GM18909 (cell line): ENCODE data around the gene TTC12.

Source experiments
- ATAC-seq: cut with Tn5 transposase; IDR thresholded peaks from one replicate; pipeline ENCODE4 v1.9.1; 2021; ENCODE audit warnings: mild to moderate bottlenecking; ENCODE audit not compliant: unreplicated experiment, poor library complexity

The TTC12 gene

GRCh38 chr11:113317339-113317738 lies 3.0 kb downstream of the TTC12 start:
- no peak for ATAC-seq

DNA sequence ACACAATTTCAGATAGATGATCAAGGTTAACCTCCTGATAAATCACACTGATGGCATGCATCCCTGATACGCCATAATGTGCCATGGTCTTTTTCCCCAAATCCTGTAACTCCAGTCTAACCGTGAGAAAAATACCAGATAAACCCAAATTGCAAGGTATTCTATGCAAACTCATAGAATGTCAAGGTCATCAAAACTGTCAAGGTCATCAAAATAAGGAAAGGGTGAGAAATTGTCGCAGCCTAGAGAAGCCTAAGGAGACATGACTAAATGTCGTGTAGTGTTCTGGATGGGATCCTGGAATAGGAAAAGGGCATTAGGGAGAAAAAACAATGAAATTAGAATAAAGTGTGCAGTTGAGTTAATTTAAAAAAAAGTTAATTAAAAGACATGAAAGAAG lies 4.7 kb downstream of the TTC12 start:
- no peak for ATAC-seq

DNA sequence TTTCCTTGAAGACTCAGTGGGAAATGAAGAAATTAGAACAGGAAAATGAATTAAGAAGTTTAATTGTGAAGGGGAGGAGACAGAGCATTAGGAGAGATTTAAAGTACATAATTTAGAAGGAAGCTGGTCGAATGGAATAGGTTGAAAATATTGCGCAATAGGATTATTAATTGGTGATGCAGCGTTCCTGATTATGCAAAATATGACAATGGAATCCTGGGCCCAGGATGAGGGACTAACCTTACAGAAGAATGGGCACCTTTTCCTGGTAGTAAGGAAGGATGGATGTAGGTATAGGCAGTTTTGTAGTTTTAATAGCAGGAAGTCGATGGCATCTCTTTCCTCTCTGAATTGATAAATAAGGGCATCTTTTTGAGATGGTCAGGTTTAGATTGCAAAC lies 7.8 kb downstream of the TTC12 start:
- no peak for ATAC-seq

GRCh38 chr11:113324250-113324649 lies 9.9 kb downstream of the TTC12 start:
- ATAC-seq: no peak

DNA sequence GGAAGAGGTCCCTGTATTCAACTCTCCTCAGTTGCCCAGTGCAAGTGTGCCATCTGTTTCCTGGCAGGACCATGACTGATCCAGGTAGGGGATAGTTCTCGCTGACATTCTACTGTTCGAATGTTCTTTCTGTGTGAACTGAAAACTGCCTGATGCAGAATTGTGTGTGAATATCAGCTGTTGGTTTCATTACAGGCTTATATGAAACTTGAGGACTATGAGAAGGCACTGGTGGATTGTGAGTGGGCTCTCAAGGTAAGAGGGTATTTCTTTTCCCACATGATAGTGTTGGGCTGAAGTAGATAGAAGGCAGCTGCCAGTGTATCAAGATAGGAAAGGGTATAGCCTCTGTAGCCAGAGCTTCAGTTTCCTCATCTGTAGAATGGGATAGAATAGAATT lies 15.3 kb downstream of the TTC12 start:
- no peak for ATAC-seq

- no peak for ATAC-seq
Measured at GRCh38 chr11:113331441-113331840, 17.1 kb downstream of the TTC12 start.

- ATAC-seq: no peak
Measured at GRCh38 chr11:113332023-113332422, 17.6 kb downstream of the TTC12 start.

GRCh38 chr11:113332638-113333329 lies 18.4 kb downstream of the TTC12 start:
- ATAC-seq: no peak

DNA sequence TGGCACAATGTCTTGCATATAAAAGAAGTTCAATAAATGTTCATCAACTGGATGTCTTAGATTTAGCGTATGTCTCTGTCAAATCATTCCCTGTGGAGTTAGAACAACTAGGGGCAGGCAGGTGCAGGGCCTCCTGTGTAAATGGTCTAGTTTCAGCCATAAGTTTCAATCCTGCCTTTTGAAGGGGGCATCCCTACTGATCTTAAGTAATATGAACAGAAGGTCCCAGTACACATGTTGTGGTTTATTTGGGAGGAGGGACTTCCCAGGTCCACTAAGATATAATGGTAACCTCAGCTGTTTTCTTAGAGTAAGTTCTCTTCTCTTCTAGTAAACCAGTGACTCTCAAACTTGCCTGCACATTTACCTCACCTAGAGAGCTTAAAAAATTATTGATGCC lies 19.8 kb downstream of the TTC12 start:
- ATAC-seq: no peak

- ATAC-seq: no peak
Measured at GRCh38 chr11:113338730-113339129, 24.3 kb downstream of the TTC12 start.

- no peak for ATAC-seq
Measured at GRCh38 chr11:113339929-113340589, 25.7 kb downstream of the TTC12 start.

DNA sequence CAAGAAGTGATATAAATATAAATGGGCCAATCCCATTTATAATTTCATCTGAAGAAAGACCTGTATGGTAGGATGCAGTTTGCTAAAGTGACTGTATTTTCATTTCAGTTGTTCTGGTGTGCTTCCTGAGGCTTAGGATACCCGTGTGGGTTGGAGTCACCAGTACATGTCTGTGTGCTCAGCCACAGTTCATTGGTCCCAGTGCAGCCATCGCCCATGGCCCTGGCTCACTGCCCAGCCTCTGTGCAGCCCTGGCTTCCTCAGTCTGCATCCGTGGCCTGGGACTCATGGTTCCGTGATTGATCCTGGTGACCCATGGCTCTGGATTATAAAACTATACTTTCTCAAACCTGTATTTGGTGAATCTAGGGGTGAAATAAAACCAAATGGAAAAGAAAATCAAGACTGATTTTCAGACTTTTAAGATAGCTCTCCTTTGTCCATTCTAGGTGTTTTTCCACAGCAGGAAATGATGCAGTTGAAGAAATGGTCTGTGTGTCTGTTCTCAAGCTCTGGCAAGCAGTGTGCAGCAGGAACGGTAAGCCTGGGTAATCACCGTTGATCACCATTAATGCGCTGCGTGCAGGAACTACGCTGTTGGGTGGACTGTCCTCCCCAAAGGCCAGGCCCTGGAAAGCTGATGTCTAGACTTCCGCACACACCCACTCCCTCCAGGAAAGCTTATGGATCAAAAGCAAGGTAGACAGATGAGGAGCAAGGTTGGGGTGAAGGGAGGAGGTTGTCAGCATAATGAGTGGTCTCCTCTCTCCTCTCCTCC lies 27.2 kb downstream of the TTC12 start:
- no peak for ATAC-seq

DNA sequence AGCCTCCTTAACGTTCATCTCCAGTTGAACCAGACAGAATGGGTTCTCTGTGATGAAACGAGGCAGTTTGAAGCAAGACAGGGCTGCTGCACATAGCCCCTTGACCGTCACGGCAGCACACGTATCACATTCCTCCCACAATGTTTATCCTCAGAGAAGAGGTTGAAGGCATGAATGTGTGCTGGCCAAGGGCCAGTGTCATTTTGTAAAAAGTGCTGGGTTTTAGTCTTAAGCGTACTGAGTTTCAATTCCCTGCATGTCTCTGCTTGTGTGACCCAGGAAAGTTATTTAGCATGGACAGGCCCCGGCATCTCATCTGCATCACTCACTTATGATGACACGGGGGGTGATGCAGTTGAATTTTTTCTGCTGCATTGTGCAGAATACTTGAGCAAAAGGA lies 31.6 kb downstream of the TTC12 start:
- ATAC-seq: no peak

- no peak for ATAC-seq
Measured at GRCh38 chr11:113349528-113349927, 35.1 kb downstream of the TTC12 start.

GRCh38 chr11:113350336-113351067 lies 36.1 kb downstream of the TTC12 start:
- no peak for ATAC-seq

DNA sequence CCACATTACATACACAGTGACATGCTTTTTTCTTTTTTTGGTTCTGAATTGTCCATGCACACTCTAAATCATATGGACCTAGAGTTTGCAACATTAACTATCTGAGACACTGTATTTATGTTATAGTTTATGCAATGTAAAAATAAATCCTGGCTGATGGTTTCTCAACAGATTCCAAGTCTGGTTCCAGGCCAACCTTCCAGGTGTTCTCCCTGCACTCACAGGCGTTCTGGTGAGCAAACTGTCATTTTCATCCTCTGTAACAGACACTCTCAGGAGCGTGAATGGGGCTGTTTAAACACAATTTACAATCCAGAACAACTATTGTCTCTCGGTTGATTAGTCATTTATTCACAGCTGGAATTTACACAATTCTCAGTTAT lies 36.7 kb downstream of the TTC12 start:
- no peak for ATAC-seq

DNA sequence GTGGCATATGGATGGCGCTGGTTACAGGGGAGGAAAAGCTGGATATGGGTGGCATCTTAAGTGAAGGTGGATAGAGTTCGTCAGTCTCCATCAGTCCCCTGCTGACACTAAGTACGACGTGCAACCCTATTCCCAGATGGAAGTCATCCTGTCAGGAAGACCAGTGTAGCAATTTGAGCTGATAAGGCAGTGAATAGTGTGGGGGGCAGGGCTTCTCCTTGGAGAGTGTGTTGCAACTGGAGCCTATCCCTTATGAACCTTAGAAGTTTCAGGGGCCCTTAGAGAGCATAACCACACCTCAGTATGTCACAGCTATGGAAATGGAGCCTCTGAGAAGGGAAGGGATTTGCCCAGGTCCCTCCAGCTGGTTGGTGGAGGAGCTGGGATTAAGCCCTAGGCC lies 37.1 kb downstream of the TTC12 start:
- no peak for ATAC-seq

DNA sequence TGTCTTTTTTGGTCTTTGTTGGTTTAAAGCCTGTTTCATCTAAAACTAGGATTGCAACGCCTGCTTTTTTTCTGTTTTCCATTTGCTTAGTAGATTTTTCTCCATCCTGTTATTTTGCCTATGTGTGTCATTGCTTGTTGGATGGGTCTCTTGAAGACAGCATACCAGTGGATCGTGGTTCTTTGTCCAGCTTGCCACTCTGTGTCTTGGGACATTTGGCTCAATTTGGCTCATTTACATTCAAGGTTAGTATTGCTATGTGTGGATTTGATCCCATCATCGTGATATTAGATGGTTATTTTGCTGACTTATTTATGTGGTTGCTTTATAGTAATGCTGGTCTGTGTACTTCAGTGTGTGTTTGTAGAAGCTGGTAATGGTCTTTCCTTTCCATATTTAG lies 41.8 kb downstream of the TTC12 start:
- ATAC-seq: no peak

GRCh38 chr11:113363406-113363805 lies 49.0 kb downstream of the TTC12 start:
- no peak for ATAC-seq

DNA sequence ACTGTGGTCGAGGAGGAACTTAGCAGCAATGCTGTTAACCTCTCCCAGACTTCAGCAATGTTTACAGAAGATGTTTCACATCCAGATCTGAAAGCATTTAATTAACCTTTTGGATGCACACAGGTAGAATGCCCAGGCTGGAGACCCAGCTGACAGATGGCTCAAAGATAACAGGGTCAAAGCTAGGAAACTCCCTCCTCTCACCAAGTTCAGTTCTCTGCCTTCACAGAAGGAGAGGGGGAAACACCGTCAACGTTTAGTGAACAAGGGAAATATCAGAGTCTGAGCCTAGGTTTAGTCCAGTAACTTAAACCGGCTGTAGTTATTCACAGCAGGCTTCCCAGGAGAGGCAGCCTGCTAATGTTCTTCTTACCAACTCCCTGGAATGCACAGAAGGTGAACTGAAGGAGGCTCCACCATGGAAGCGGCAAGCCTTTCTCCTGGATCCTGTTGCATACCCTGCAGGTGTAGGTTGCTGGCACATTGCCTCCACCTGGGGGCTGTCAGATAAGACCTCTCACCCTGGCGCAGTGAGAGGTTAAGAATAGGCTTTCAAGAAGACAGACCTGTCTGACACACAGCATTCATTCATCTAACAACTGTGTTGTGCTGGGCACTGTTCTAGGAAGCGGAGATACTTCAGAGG lies 49.7 kb downstream of the TTC12 start:
- ATAC-seq: no peak
